Activated T-cell treated with anti-CD3 and anti-CD28 coated beads for 48 hours (primary cell): ENCODE results near the gene ADAM19.
A peak's percentile ranks its signal among the peaks of the same experiment; 100 is the strongest.
"Not testable (repeated sequence)": the region's sequence is repeated elsewhere in the genome, so short reads cannot be mapped to it uniquely, and the experiment has no call there.

Source experiments
- DNase-seq: peaks from one replicate; pipeline ENCODE4 v3.0.0-alpha.2; 2020; ENCODE audit warnings: low read depth

Gene ADAM19

DNA sequence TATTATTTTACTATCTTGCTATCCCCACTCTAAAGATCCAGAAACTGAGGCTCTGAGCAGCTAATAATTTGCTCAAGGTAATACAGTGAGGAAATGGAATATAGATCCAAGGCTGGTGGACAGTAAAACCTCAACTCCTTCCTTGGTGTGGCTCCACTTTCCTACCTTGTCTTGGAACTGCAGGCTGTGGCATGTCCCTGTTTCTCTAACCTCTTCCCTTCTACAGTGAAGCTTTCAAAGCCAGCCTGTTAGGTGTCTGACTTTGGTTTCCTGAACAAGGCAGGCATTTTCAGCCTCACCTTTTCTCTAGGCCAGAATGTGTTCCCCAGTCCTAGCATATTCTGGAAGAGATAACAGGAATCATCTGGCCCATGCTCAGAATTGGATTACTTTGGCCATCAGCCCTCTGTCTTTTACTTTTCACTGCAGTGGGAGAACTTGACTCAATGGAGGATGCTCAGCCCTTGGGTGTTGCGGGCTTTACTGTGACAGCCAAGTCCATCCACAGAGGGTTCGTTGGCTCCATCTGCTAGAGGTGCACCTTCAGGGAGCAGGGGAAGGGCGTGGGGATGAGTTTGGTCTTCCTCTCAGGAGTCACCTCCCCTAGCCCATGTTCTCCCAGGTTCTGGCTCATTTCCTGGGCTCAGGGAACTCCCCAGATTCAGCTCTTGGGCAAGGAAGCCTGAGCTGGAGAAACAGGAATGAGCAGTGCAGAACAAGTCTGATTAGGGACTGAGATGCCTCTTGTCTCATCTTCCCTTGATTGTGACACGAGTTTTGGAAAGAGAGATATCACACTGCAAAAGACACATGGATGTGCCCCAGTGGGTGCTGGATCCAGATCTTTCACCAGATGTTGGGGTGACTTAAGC is 114.4 kb downstream of the ADAM19 start:
- DNase-seq, result no peak

DNA sequence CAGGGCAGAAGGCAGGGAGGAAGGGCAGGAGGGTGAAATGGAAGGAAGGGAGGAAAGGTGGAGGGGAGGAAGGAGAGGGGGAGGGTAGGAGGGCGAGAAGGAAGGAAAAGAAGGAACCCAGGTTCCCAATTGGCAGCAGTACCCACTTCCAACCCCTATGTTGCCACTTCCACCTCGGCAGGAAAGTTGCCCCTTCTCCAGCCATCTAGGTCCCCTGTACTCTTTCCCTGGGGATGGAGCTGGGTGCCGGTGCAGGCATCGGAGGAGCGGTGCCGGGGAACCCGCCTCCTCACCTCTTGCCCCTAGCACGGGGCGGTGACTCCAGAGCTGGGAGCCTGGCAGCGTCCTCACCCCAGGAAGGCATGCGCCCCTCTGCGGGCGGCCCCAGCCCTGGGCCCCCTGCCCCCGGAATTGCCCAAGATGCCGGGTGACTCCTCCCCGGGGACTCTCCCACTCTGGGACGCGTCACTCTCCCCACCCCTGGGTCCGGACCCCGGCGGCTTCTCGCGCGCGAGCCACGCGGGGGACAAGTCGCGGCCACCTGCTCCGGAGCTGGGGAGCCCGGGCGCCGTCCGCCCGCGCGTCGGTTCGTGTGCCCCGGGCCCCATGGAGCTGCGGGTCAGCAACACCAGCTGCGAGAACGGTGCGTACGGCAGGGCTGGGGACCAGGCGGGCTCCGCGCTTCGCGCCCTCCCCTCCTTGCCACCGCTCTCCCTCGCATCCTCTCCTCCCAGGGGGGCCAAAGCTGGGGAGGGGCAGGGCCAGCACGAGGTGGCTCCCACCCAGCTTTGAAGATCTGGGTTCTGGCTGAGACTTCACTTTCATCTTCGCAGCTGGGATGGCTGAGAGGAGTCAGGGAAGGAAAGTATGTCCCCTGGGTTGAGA is 115.6 kb downstream of the ADAM19 start, which contains the start of gene NIPAL4:
Gene NIPAL4, plus strand, starts transcription at position 499 of the 885 bp plus-strand sequence. Its CDS starts 108 bp downstream, at position 607.
- DNase-seq, result peak; percentile 45

GRCh38 chr5:157458835-157459234 is 116.7 kb downstream of the ADAM19 start:
- DNase-seq, result no peak

DNA sequence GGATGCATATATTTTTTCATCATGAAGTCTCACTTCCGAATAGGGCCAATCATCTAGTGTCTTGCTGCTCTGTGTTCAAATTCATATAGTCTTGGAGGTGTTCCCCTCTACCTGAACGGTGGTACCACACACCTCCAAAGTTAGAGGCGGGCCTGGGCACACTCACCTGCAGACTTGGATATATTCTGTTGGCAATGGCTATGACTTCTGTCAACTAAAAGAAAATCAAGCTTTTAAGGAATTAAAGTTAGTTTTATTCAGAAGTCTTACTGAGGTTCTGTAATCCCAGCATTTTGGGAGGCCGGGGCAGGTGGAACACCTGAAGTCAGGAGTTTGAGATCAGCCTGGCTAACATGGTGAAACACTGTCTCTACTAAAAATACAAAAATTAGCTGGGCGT is 118.2 kb downstream of the ADAM19 start:
- no peak for DNase-seq

GRCh38 chr5:157456301-157456700 is 119.3 kb downstream of the ADAM19 start:
- DNase-seq, result no peak

- DNase-seq, result no peak
Observed at GRCh38 chr5:157455057-157455456, 120.5 kb downstream of the ADAM19 start.

GRCh38 chr5:157454273-157454672 is 121.3 kb downstream of the ADAM19 start:
- no peak for DNase-seq

- DNase-seq, result no peak
Observed at GRCh38 chr5:157451806-157452205, 123.8 kb downstream of the ADAM19 start.

GRCh38 chr5:157450024-157450423 is 125.6 kb downstream of the ADAM19 start:
- DNase-seq, result no peak

- no peak for DNase-seq
Observed at GRCh38 chr5:157449011-157449723, 126.4 kb downstream of the ADAM19 start.

- DNase-seq, result no peak
Observed at GRCh38 chr5:157447201-157447637, 128.4 kb downstream of the ADAM19 start.

GRCh38 chr5:157446412-157446935 is 129.1 kb downstream of the ADAM19 start:
- DNase-seq, result no peak

DNA sequence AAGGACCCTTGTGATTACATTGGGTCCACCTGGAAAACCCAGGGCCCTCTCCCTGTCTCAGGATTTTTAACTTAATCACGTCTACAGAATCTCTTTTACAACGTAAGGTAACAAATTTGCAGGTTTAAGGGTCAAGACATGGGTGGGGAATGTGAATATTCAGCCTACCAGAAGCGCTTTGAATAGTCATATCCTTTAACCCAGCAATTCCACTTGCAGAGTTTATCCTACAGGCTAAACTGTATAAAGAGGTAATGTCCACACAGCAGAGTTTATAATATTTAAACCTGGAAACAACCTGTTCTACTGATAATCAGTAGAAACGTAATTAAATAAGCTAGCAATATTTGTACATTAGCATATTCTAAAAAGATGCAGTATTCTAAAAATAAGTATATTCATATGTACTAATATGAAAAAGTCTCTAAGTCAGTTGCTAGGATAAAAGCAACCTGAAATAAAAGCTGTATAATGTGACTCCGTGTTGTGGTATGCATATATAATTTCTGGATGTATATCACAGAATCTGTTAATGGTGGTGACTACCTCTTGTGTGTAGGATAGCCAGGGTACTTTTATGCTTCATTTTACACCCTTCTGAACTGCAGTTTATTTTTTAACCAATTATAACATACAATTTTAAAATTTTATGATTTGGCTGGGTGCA is 129.7 kb downstream of the ADAM19 start:
- DNase-seq, result no peak

DNA sequence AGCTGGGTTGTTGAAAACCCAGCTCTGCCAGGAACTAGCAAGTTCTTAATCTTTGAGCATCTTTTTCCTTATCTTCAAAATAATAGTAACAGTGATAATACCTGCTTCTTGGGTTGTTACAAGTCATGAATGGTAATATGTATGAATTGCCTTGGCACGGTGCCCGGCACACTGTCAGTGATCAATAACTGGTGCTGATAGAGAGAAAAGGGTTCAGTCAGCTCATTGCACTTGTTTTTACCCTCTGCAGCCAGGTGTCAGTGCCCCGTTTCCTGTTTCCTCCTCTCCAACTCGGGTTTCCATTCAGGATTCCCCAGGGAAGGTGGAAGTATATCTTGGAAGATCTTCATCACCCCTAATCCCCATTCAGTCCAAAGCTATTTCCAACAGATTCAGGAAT is 131.4 kb downstream of the ADAM19 start:
- DNase-seq, result no peak

DNA sequence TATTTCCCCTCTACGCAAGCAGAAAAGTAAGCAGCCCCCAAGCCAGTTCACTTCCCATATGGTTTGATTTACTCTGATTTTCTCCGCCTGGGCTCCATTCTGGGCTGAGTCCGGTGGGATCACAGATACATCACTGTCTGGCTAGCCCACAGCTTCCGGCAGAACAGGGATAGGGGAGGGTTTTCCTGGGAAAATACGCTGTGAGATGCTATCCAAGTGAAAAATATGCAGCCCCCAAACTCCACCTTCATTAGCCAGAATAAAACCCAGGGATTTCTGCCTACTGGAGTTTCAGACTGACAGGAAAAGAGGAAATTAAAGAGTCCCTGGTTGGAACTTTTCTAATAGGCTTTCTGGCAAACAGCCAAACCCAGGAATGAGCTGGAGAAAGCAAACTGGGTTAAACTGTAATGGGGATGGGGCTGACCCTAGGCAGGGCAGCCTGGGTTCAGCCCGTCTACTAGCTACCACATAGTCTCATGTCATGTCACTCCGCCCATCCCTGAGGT is 132.5 kb downstream of the ADAM19 start:
- DNase-seq, result no peak

- no peak for DNase-seq
Observed at GRCh38 chr5:157434096-157434495, 141.5 kb downstream of the ADAM19 start.

GRCh38 chr5:157431544-157432200 is 143.9 kb downstream of the ADAM19 start:
- no peak for DNase-seq

DNA sequence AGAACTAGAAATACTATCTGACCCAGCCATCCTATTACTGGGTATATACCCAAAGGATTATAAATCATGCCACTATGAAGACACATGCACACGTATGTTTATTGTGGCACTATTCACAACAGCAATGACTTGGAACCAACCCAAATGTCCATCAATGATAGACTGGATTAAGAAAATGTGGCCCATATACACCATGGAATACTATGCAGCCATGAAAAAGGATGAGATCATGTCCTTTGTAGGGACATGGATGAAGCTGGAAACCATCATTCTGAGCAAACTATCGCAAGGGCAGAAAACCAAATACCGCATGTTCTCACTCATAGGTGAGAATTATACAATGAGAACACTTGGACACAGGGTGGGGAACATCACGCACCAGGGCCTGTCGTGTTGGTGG is 145.7 kb downstream of the ADAM19 start:
- not testable (repeated sequence) for DNase-seq
